ENCODE measurements around the gene KLF6.

- TF ChIP-seq GATA2 (IDR thresholded peaks at IDR 0.05; ENCODE audit: low read depth, low read length) (no peak), GATA3 (IDR thresholded peaks at IDR 0.05; ENCODE audit: low read depth, low read length) (no peak)
Measured at GRCh38 chr10:3825244-3825643, 40.2 kb upstream of the KLF6 start.
